Middle frontal gyrus (tissue), 1 donor: ENCODE data around the gene CMPK1.
"Not testable (repeated sequence)": the region's sequence is repeated elsewhere in the genome, so short reads cannot be mapped to it uniquely, and the experiment has no call there.

Experiments
- DNase-seq: peaks from one replicate; pipeline ENCODE4 v3.0.0-alpha.2; 2015; ENCODE audit warnings: low spot score; ENCODE audit errors: extremely low spot score

Gene CMPK1

GRCh38 chr1:47337350-47337749 lies 3.8 kb downstream of the CMPK1 start:
- DNase-seq, result no peak

- DNase-seq, result no peak
These were observed 4.9 kb downstream of the CMPK1 start for GRCh38 chr1:47338249-47339077.

- no peak for DNase-seq
These were observed 6.6 kb downstream of the CMPK1 start for GRCh38 chr1:47340227-47340626.

- not testable (repeated sequence) for DNase-seq
These were observed 13.4 kb downstream of the CMPK1 start for GRCh38 chr1:47346979-47347378.

GRCh38 chr1:47347735-47348134 lies 14.1 kb downstream of the CMPK1 start:
- no peak for DNase-seq

DNA sequence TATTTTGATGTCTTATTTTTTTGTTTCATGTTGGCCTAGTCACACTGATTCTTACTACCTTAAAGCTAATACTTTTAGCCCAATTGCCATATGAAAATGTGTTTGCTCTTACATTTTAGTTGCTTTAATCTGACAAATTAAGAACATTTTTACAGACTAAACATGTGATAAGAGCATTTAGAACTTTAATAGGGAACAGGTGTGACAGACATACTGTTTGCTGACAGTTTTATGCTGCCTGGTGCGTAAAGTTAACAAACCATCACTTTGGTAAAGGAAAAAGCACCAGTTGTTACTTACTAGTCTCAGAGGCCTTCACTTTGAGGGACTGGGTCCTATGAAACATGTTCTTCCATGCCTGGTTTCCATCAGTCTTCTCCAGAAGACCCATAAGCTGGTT lies 14.7 kb downstream of the CMPK1 start:
- DNase-seq, result no peak

GRCh38 chr1:47351305-47351704 lies 17.7 kb downstream of the CMPK1 start:
- DNase-seq, result no peak

DNA sequence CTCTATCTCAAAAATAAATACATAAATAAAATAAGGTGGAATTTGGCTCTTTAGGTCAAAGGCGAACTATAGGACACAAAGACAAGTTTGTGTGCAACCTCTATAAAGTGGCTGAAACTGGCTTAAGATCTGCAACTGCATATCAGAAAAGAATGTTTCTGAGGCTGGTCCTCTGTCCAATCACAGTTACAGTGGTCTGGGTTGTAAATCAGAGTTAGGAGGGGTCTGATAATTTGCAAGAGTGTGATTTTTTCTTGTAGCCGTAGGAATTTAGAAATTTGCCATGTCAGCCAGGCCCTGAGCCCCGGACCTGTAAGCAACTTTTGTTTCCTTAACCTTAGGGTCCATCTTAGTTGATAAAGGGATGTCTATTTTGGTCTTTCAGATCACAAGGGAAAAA lies 27.8 kb downstream of the CMPK1 start:
- no peak for DNase-seq

DNA sequence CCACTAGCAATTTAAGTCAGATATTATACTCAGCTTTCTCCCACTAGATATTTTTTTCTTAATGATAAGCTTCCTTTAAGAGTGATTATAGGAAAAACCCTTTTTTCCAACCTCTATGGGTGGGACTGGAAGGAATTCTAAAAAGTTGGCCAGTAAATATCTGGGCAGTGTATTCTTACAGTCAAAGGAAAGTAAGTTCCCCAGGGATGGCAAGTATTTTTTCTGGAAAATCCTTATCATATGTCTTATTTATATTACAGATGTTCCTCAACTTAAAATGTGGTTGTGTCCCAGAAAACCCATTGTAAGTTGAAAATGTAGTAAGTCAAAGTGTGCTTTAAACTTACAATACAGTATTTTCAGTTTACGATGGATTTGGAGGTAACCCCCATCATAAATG lies 29.2 kb downstream of the CMPK1 start:
- DNase-seq, result no peak

DNA sequence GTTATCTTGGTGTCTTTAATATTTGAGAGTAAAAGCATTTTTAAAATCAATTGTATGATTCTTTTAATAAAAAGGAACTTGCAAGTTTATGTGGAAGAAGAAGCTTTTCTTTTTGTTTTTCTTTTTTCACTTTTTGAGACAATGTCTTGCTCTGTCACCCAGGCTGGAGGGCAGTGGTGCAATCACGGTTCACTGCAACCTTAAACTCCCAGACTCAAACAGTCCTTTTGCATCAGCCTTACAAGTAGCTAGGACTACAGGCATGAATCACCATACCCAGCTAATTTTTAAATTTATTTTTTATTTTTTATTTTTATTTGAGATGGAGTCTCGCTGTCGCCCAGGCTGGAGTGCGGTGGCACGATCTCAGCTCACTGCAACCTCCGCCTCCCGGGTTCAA lies 34.1 kb downstream of the CMPK1 start:
- DNase-seq, result no peak

DNA sequence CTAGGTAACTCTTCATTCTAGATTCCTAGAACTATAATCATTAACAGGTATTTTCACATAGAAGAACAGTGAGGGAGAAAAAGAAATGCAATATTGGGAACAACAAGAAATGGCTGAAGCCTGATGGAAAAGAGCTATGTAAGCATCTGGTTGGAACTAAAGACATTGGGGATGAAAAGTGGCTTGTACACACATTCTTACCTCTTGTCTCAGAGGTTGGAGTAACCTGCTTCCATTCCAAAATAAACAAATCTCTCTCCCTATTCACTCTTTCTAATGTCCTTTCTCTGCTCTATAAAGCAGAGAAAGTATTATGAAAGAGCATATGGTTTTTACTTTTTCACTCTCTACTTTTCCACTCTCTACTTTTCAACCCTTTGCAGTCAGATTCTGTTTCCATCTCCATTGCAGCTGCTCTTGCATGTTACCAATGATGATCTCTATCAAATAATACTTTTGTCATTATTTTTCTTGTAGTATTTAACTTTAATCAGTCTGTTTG lies 37.5 kb downstream of the CMPK1 start:
- DNase-seq, result no peak

DNA sequence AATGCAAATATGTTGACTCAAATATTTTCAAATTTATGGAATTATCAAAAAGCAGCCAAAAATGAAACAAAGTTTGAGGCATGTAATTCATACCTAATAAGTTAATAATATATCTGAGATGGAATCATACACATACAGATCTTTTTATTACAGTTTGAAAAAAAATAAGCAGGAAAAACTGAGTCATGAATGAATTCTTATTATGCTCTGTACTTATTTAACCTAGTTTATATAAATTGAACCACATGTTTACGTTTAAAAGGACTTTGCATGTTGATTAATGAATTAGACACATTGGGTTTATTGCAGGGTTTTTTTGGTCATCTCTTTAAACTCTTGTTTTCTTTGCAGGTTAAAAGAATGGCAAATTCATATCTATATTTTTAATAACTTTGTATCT lies 40.9 kb downstream of the CMPK1 start:
- no peak for DNase-seq

DNA sequence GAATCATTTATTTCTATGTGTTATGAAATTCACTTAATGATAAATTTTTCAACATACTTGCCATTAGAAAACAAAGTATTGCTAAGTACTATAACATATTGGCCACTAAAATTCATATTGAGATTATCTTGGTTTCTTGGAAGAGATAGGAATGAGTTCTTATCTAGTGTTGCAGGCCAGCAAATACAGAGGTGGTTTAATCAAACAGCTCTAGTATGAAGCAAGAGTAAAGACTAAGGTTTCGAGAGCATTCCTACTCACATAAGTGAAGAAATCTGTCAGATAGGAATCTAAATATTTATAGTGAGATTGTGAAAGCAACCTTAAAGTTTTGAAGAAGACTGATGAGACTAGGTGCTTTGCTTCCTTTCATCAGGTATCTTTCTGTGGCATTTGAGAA lies 44.6 kb downstream of the CMPK1 start:
- DNase-seq, result no peak

DNA sequence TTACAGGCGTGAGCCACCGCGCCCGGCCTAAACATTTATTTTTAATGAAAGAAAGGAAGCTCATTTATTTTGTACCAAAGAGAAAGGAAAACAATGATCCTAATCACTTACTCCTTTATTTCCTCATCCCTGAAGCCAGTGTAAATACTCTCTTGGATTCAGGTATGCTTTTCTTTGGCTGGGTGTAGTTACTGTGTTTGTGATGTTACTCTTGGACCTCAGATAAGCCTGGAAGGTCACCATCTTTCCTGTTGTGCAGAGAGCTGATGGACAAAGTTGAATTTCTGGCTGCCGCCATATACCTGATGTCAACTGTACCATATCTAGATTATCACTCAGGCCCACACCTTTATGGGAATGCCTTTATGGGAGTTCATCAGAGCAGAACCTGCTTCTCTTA lies 47.1 kb downstream of the CMPK1 start:
- DNase-seq, result no peak

- DNase-seq, result no peak
These were observed 48.9 kb downstream of the CMPK1 start for GRCh38 chr1:47382399-47382983.

DNA sequence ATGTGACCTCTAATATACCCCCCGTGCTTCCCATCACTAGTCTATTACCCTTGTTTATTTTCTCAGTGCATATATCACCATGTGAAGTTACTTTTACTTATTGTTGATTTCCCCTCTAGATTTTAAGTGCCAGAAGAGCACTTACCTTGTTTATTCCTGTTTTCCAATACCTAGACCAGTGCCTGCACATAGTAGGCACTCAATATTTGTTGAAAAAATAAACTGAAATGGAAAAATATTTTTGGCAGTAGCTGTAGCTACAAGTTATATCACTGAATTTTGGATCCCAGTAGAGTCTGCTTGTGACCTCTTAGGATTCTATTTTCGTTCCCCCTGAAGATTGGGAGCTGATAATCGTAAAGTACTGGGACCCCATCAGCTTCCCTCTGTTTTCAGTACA lies 50.5 kb downstream of the CMPK1 start:
- DNase-seq, result no peak

DNA sequence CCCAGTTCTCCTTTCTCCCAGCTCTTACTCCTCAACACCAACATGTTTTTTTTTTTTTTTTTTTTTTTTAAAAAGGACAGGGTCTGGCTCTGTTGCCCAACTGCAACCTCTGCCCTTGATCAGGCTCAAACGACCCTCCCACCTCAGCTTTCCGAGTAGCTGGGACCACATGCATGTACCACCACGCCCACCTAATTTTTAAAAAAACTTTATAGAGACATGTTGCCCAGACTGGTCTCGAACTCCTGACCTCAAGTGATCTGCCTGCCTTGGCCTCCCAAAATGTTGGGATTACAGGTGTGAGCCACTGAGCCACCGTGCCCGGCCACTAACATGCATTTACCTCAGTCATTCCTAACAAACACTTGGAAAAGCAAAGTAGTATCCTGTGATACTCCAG lies 51.4 kb downstream of the CMPK1 start:
- DNase-seq, result no peak

DNA sequence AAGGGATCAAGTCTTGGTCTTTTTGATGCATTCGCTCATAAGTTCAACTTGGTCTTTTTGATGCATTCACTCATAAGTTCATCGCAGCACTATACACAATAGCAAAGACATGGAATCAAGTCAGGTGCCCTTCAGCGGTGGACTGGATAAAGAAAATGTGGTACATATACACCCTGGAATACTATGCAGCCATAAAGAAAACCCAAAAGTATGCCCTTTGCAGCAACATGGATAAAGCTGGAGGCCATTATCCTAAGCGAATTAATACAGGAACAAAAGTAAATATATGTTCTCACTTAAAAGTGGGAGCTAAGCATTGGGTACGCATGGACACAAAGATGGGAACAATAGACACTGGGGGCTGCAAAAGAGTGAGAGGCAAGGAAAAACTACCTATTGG lies 52.7 kb downstream of the CMPK1 start:
- no peak for DNase-seq

DNA sequence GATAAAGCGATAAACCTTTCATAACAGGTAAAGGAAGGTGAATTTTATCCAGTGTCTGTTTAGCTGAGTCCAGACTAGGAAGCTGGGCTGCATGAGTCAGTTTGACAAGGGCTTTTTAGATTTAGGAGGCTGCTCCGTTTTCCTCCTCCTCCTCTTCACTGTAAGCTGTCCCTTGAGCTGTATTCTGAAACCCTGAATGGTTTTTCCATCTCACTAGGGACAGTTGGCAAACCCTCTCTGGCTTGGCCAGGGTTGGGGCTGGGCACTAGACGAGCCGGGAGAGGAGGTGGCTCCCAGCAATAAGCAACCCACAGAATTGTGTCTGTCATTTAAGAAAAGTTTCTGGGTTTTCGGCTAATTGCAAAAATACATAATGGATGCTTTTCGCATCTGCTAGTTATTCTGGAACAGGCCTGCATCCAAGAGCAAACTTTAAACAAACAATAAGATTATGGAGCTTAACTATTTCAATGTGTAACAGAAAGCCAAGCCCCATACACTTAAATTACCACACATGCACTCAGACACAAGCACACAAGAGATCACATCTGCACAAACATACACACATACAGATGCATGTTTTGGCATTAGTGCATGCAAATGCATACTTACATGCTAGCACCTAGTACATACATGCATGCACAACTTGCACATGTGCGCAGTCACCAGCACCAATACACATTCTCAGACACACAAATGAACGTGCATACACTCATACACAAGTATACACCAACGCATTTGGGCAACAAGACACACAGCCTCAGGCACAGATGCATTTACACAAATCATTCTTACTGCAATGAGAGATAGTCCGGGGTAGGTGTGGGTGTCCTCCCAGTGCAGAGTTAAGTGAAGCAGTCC lies 54.7 kb downstream of the CMPK1 start:
- DNase-seq, result no peak

- peak; percentile 64 for DNase-seq
These were observed 55.3 kb downstream of the CMPK1 start for GRCh38 chr1:47388891-47389238.

DNA sequence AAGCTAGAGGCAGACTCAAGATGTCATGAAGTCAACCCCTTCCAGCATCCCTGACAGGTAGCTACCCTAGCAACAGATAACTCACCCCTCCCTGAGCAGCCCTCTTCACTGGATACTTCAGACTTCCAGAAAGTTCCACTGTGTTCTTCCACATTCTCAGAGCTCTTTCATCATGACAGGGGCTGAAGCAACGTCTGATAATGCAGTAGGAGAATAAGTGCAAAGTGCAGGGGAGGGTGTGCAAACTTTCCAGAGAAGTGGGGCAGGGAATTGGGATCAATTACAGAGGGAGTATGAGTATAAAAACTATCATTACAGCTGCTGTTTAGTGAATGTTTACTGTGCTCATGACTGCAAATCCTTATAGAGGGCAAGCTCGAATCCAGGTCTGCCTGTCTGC lies 56.1 kb downstream of the CMPK1 start:
- DNase-seq, result no peak

GRCh38 chr1:47390843-47391242 lies 57.3 kb downstream of the CMPK1 start:
- DNase-seq, result no peak
